ENCODE data around the gene COQ9. TPM values are rescaled to one million over a fixed set of nuclear protein-coding genes. Genes with fewer than 3 reads are reported as not detected.
"Not testable (repeated sequence)": the region's sequence is repeated elsewhere in the genome, so short reads cannot be mapped to it uniquely, and the experiment has no call there.

The COQ9 gene
- total RNA-seq, 1 experiment from 2014 or later = 46.3 TPM

DNA sequence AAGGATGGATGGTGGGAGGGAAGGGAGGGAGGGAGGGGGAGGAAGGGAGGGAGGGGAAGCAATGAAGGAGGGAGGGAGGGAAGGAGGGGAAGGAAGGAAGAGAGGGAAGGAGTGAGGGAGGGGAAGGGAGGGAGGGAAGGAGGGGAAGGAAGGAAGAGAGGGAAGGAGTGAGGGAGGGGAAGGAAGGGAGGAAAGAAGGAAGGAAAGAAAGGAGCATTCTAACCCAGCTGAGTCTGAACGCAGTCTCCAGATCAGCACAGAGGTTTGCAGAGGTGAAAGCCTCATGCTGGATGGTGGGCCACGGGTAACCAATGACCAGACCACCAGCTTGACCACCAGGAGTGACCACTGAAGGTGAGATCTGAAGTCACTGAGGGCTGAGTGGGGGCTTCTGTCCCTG lies 24.1 kb upstream of the COQ9 start:
- DNase-seq (ENCODE audit: low spot score) = no peak
- in situ Hi-C loops (cut with HindIII; ENCODE audit: low sequenced_read_pairs) = no loop called here

GRCh38 chr16:57424583-57424982 lies 22.7 kb upstream of the COQ9 start:
- in situ Hi-C loops (cut with HindIII; ENCODE audit: low sequenced_read_pairs) = no loop called here
- no peak for DNase-seq (ENCODE audit: low spot score)

- in situ Hi-C loops (cut with HindIII; ENCODE audit: low sequenced_read_pairs) = no loop called here
- no peak for DNase-seq (ENCODE audit: low spot score)
These were observed 20.9 kb upstream of the COQ9 start for GRCh38 chr16:57426356-57426755.

GRCh38 chr16:57427307-57427706 lies 20.0 kb upstream of the COQ9 start:
- no peak for DNase-seq (ENCODE audit: low spot score)
- in situ Hi-C loops (cut with HindIII; ENCODE audit: low sequenced_read_pairs) = no loop called here

- no peak for DNase-seq (ENCODE audit: low spot score)
- in situ Hi-C loops (cut with HindIII; ENCODE audit: low sequenced_read_pairs) = no loop called here
These were observed 19.5 kb upstream of the COQ9 start for GRCh38 chr16:57427824-57428223.

GRCh38 chr16:57430955-57431354 lies 16.3 kb upstream of the COQ9 start:
- DNase-seq (ENCODE audit: low spot score) = no peak
- in situ Hi-C loops (cut with HindIII; ENCODE audit: low sequenced_read_pairs) = no loop called here

- in situ Hi-C loops (cut with HindIII; ENCODE audit: low sequenced_read_pairs) = no loop called here
- no peak for DNase-seq (ENCODE audit: low spot score)
These were observed 14.8 kb upstream of the COQ9 start for GRCh38 chr16:57432505-57432904.

- in situ Hi-C loops (cut with HindIII; ENCODE audit: low sequenced_read_pairs) = no loop called here
These were observed 14.3 kb upstream of the COQ9 start for GRCh38 chr16:57432989-57433388.

GRCh38 chr16:57434003-57434402 lies 13.3 kb upstream of the COQ9 start:
- in situ Hi-C loops (cut with HindIII; ENCODE audit: low sequenced_read_pairs) = no loop called here
- DNase-seq (ENCODE audit: low spot score) = no peak

More at GRCh38 chr16:57432989-57433388, 14.3 kb upstream of the COQ9 start:
- no peak for DNase-seq (ENCODE audit: low spot score)

GRCh38 chr16:57435838-57436237 lies 11.4 kb upstream of the COQ9 start:
- in situ Hi-C loops (cut with HindIII; ENCODE audit: low sequenced_read_pairs) = no loop called here
- no peak for DNase-seq (ENCODE audit: low spot score)

GRCh38 chr16:57439947-57440346 lies 7.3 kb upstream of the COQ9 start:
- DNase-seq (ENCODE audit: low spot score); in situ Hi-C loops (cut with HindIII; ENCODE audit: low sequenced_read_pairs): not testable (repeated sequence)

DNA sequence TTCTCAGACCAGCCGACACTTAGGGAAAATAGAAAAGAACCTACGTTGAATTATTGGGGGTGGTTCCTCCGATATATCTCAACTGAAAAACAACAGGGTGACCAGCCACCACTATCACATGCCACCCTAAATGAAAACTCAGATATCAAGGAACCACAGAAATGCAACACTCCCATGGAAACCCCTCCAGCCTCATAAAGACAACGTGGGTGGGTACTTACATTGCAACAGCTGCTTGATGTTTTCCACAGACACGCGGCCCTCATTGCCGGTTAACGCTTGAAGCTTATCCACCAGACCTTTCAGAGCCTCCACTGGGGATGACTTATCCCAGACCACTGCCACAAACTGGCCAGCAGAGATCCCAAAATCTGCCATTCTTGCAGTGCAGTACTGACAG lies 6.7 kb upstream of the COQ9 start:
- in situ Hi-C loops (cut with HindIII; ENCODE audit: low sequenced_read_pairs); DNase-seq (ENCODE audit: low spot score): not testable (repeated sequence)

DNA sequence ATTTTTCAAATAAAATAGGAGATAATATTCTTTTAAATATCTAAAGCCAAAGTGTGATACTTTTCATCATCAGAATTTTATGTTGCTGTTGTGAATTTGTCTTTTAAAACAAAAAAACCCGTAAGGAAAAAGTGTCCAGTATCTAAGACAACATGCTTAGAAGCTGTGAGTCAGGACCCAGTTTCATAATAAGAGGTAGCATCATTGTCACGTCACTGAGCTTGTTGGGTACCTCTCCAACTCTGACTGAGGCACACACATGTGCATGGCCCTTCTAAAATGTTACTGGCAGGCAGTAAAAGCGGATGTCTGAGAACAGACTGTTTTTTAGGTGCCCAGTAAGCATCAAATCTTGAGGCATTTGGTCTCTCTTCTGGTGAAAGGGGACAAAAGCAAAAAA lies 2.6 kb upstream of the COQ9 start:
- in situ Hi-C loops (cut with HindIII; ENCODE audit: low sequenced_read_pairs) = no loop called here
- DNase-seq (ENCODE audit: low spot score) = no peak

- in situ Hi-C loops (cut with HindIII; ENCODE audit: low sequenced_read_pairs) = no loop called here
- no peak for DNase-seq (ENCODE audit: low spot score)
These were observed 1.8 kb upstream of the COQ9 start for GRCh38 chr16:57445510-57445909.

- in situ Hi-C loops (cut with HindIII; ENCODE audit: low sequenced_read_pairs) = no loop called here
- peak; percentile 49 for DNase-seq (ENCODE audit: low spot score)
These were observed 621 bp upstream of the COQ9 start for GRCh38 chr16:57446531-57447185.

- no peak for DNase-seq (ENCODE audit: low spot score)
- in situ Hi-C loops (cut with HindIII; ENCODE audit: low sequenced_read_pairs) = no loop called here
These were observed 4.7 kb downstream of the COQ9 start for GRCh38 chr16:57452021-57452420.

- peak; percentile 77 for DNase-seq (ENCODE audit: low spot score)
- in situ Hi-C loops (cut with HindIII; ENCODE audit: low sequenced_read_pairs) = no loop called here
These were observed 15.1 kb downstream of the COQ9 start, which contains the start of gene POLR2C for GRCh38 chr16:57462209-57462977. Gene POLR2C (plus strand): TSS chr16:57462679. CDS start chr16:57462725, 46 bp downstream.

DNA sequence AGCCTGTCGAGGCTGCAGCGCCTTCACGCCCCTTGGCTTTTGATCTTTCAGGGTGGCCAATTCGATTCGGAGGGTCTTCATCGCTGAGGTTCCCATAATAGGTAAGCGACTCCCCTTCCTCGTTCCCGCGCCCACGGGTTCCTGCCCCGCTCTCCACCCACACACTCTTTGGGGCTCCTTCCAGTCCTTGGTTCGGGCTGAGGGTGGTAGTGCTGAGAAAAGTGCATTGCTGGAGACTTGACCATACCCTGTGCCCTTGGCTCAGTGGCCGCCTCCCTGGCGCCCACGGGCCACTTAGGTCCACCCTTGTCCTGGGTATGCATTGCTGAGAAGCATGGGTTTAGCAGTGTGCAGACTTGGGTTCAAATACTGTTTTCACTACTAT lies 15.7 kb downstream of the COQ9 start:
- in situ Hi-C loops (cut with HindIII; ENCODE audit: low sequenced_read_pairs) = no loop called here
- no peak for DNase-seq (ENCODE audit: low spot score)

DNA sequence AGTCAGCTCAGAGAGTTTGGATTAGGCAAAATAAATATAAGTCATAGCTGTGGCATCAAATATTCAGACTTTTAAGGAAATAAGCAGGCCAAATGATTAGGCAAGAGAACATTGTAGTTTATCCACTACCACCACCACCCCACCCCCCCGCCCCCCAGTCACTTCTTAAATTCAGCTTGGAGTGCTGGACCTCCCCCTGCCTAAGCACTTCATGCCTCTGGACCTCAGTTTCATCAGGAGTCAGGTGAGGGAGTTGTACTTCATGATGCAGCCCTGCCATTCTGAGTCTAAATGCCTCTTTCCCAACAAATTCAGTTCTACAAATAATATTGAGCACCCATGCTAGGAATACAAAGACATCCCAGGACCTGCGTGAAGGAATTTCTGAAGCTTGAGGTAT lies 17.2 kb downstream of the COQ9 start:
- no peak for DNase-seq (ENCODE audit: low spot score)
- in situ Hi-C loops (cut with HindIII; ENCODE audit: low sequenced_read_pairs) = no loop called here

- in situ Hi-C loops (cut with HindIII; ENCODE audit: low sequenced_read_pairs) = no loop called here
- DNase-seq (ENCODE audit: low spot score) = no peak
These were observed 21.1 kb downstream of the COQ9 start for GRCh38 chr16:57468346-57468745.

- in situ Hi-C loops (cut with HindIII; ENCODE audit: low sequenced_read_pairs) = no loop called here
- no peak for DNase-seq (ENCODE audit: low spot score)
These were observed 21.8 kb downstream of the COQ9 start for GRCh38 chr16:57469046-57469445.
